ENCODE results near the gene LRRC34.

LRRC34 gene

GRCh38 chr3:169813278-169813677 is 574 bp upstream of the LRRC34 start:
- no peak for DNase-seq

DNA sequence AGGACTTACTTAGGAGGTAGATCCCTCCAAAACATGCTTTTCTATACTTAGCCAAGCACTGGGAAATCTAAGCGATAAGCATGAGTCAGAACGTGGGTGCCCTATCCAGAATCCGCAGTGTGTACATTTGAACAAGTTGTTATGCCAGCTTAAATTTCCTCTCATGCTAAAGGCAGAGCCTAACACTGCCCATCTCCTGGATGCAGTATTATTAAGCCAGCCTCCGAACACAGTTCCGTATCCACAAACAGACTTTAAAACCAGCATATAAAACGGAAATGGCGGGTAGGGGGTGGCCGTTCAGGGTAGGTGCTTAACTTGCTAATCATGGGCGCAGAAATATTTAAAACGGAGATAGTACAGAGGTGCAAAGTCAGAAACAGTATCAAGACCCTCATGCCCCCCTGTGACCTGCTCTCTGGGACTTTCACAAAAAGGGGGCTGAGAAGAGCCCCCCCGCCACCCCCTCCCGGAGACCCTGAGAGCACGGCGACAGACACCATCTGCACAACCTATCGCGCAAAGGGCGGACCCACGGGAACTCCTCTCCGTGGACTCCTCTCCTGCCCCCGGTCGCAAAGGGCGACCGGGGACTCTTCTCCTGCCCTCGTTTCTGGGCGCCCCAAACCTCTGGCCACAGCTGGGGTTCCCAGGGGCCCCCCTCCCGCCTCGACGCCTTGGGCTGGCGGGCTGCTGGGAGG is 923 bp downstream of the LRRC34 start:
- DNase-seq: peak; percentile 43

GRCh38 chr3:169809230-169809795 is 3.4 kb downstream of the LRRC34 start:
- no peak for DNase-seq

GRCh38 chr3:169804681-169805080 is 8.0 kb downstream of the LRRC34 start:
- no peak for DNase-seq

- DNase-seq: no peak
These were observed 20.3 kb downstream of the LRRC34 start for GRCh38 chr3:169792359-169792758.

DNA sequence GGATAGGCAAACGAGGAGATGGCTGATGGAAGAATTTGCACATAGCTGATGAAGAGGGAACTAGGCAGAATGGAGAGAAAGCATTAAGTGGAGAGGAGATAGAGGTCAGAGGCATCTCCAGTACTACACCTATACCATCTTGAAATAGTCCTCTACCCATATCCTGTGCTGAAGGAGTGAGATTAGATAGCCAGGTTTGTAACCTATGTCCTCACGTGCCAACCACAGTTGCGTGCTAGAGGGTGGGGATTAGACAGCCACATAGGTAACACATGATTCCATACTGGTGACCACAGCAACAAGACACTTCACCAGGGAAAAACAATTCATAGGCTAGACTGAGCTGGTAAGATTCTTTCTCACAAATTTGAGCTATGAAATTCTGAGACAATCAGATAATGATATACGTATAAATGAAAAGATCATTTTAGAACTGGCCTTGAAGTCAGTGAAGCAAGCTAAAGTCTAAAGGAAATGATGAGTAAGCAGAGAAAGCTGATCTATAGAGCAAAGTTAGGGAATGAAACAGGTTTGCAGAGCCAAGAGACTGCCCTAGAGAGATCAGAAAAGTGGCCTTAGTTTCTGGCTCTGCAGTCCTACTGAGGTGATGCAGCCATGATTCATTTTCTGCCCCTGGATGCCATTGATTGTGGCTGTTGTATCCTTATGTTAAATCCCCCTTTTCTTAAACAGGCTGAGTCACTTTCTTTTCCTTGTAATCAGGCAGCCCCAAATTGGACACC is 21.8 kb downstream of the LRRC34 start:
- DNase-seq: no peak

DNA sequence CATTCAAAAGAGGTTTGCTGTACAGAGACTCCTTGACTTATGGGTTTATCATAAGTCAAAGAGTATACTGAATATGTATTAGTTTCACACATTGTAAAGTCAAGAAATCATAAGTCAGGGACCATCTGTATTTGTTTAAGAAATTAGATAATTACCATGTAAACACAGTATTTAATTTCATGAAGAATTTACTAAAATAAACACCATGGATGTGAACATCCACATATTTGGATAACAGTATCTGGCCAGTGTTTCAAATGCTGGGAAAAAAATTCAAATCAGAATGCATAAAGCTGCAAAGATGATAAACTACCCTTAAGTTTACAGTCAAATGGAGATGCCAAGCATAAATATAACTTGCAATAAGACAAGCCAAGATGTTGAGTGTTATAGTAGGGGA is 22.5 kb downstream of the LRRC34 start:
- DNase-seq: no peak

GRCh38 chr3:169787791-169788190 is 24.9 kb downstream of the LRRC34 start:
- no peak for DNase-seq

GRCh38 chr3:169787120-169787519 is 25.6 kb downstream of the LRRC34 start:
- no peak for DNase-seq

DNA sequence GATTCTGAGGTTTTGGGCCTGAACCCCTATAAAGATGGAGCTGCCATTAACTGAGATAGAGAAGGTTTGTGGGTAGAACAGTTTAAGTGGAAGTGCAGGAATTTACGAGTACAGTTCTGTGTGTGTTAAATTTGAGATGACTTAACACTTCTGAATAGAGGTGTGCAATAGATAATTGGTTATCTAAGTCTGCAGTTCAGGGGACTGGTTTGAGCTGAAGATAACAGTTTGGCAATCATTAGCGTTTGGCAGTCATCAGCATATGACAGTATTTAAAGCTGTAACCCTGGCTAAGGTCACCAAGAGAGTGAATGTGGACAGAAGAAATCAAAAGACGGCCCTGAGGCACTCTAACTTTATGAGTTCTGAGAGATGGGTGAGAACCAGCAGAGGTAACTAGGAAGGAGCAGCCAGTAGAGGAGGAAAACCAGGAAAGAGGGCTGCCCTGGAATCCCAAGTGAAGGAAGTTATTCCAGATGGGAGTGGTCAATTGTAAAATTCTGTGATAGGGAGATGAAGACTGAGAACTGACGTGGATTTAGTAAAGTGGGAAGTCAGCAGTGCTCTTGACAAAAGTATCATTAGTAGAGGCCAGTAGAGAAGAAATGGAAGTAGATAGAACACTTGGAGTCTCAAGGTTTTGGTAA is 31.4 kb downstream of the LRRC34 start:
- no peak for DNase-seq

DNA sequence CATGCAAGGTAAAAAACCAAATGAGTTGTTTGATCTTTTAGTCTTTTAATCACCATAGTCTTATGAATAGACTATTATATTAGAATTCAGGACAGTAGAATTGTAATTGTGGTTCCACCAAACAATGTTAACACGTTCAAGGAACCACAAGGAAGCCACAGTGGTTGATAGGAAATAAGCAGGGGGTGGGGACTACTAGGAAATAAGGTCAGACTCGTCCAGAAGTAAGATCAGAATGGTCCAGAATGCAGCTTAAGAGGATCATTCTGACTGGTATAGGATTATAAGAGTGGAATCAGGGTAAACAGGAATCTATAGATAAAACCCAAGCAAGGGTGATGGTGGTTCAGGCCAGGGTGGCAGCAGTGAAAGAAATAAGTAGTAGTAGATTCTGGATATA is 32.0 kb downstream of the LRRC34 start:
- DNase-seq: no peak

GRCh38 chr3:169777822-169778221 is 34.9 kb downstream of the LRRC34 start:
- DNase-seq: no peak

DNA sequence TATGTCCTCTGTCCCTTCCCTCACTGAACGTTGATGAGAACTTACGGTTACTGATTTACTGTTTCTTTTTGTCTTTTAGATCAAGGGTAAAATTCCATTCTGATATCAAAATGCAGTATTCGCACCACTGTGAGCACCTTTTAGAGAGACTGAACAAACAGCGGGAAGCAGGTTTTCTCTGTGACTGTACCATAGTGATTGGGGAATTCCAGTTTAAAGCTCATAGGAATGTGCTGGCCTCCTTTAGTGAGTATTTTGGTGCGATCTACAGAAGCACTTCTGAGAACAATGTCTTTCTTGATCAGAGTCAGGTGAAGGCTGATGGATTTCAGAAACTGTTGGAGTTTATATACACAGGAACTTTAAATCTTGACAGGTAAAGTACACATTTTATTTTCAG is 38.5 kb downstream of the LRRC34 start:
- no peak for DNase-seq

DNA sequence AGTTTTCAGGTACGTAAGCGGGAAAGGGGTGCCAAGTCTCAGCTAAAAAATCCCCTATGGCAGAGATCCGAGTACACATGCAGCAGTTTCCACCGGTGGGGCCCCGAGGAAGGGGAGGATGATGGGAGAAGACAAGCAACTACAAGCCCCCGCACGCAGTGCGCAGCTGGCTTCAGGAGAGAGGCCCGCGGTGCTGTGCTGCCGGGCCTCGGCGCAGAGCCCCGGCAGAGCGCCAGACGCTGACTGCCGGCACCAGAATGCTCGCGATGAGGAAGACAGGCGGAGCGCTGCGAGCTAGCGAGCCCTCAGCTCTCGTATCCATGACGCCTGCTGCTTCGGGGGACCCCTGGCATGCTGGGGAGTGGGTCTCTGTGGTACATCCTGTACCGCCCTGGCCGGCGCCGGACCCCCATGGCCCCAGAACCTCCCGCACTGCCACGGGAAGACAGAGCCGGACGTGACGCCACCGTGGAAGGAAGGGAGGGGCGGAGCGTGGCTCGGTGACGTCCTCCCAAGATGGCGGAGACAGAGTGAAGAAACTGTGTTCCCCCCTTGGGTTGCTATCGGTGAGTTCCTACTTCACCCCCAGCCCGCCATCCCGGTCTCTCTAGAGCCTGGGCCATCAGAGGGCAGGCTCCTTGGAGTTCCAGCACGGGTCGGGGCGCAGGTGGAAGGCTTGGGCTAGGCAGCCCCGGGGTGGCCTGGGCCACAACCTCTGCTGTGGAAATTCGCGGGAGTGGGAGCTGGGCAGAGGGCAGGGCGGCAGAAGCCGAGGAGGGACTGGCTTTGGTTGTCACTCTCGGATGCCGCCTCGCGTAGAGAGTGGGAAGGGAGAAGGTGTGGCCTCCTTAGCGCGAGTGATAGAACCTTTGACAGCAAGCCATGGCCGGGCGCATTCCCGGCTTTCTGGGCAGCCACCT is 39.5 kb downstream of the LRRC34 start, which contains the start of gene MYNN:
TSS of gene MYNN (plus strand) at position 500 of the 920 bp plus-strand sequence. CDS start 900 bp downstream, outside the sequence.
- peak; percentile 69 for DNase-seq

DNA sequence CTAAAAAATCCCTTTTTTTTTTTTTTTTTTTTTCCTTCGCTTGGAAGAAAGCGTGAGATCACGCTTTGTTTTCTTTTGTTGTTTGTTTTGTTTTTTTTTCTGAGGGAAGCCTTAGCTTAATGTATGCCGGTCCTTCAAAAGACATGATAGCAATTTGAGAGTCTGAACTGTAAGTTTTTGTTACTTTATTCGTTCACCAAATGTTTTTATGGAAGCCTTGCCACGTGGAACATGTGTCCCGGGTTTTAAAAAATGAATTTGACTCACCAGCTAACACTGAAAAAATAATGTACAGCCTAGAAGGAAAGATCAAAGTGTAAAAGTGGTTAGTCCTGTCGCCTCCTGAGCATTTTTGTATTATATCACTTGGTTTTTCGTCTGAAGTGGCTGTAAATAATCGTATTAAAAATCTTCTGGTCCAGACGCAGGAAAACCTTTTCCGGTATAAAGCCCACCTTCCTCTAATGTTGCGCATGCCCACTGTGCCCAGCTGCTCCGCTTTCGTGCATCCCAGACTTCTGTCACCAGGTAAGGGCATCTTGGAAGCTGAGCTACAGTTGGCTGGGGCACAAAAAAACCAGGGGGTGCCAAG is 40.3 kb downstream of the LRRC34 start:
- peak; percentile 86 for DNase-seq

DNA sequence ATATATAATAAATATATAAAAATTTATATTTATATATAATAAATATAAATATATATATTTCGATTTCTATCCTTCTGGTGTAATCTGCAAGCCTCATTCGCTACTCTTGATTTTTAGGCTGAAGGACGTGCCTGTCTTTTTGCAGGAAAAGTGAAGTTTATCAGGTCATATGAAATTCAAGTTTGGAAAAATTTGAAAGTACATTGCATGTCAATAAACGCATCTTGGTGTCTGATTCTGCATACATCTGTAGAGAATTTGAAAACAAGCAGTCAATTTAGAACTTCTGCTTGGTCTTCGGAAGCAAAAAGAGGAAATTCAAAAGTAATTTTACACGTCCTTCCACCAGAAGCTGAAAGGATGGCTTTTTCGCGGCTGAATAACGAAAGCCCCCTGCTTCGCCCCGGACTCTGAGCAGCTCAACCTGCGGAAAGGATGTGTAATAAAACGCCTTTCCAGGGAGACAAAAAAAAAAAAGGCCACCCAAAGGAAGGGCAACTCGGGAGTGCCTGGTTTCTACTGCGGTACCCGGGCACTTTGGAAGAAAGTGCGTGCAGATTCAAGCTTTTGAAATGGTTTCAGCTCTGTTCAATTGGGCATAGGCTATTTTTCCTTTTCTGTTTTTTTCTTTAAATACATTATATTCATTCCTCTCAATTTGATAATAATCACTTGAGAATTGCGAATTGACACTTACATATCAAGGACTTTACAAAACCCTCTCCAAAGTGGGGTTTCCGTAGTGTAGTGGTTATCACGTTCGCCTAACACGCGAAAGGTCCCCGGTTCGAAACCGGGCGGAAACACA is 41.0 kb downstream of the LRRC34 start:
- DNase-seq: peak; percentile 78

DNA sequence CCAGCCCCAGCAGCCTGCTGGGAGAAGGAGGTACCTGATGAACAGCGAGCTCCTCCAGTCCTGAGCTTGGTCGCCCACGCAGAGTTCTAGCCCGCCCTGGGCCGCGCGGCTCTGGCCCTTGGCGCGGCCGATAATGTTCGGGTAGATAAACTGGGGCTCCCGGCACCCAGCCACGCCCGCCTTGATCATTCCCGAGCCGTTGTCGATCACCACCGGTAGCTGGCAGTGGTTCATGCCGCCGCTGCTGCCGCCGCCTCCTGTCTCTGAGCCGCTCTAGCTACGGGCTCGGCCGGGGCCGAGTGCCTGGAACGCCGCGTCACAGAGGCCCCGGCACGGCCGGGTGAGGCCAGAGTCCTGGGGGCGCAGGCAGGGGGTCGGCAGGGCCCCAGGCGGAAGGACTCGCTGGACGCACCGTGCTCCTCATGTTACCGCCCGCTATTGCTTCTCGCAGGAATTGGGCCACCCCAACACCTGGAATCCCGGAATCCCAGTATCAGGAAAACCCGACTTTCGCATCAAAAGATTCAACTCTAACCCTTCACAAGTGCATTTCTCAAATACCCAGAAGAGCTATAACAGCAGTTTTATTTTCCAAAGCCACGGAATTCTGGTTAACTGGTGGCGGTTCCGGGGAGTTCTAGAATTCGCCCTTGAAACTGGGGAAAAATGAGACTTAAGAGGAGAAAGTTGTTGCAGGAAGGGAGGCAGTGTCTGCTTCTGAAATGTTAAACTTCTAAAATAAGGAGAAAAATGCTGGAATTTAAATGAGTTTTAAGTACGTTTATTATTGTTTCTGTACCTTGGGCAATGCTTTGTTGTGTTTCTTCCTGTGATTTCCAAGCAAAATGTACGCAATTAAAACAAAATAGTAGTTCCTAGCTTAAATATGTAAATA is 43.2 kb downstream of the LRRC34 start, which contains the start of gene ACTRT3:
TSS of gene ACTRT3 (minus strand) at position 275 of the 895 bp plus-strand sequence. CDS start at position 234, 41 bp downstream.
- DNase-seq: peak; percentile 59

- DNase-seq: peak; percentile 85
These were observed 47.7 kb downstream of the LRRC34 start, which contains the start of gene TERC for GRCh38 chr3:169764882-169765612. Gene TERC (minus strand): TSS chr3:169765060.

DNA sequence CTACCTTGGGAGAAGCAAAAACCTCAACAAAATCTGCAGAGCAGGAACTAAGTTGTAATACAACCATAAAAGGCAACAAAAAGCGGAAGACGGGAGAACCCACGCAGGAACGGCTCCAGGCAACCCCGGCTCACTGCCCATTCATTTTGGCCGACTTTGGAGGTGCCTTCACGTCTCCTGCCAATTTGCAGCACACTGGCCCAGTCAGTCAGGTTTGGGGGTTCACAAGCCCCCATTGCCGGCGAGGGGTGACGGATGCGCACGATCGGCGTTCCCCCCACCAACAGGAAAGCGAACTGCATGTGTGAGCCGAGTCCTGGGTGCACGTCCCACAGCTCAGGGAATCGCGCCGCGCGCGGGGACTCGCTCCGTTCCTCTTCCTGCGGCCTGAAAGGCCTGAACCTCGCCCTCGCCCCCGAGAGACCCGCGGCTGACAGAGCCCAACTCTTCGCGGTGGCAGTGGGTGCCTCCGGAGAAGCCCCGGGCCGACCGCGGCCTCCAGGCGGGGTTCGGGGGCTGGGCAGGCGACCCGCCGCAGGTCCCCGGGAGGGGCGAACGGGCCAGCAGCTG is 48.3 kb downstream of the LRRC34 start:
- DNase-seq: no peak

Measured in NCI-H524 treated with DMSO at 0.1 percent for 48 hours (cell line).